Nephron progenitor cell (in vitro differentiated cells): ENCODE results near the gene RBP4.

ENCODE experiments used
- DNase-seq: peaks from one replicate; pipeline ENCODE4 v3.0.0; 2021
- H3K27ac Mint-ChIP-seq: 2 replicates; pipeline ENCODE4 v1.8.0; 2021; ENCODE audit warnings: mild to moderate bottlenecking, moderate library complexity, mixed read lengths
- H3K27me3 Mint-ChIP-seq: 2 replicates; pipeline ENCODE4 v1.8.0; 2021; ENCODE audit warnings: mild to moderate bottlenecking, low read depth, mixed read lengths; ENCODE audit not compliant: poor library complexity
- H3K36me3 Mint-ChIP-seq: 2 replicates; pipeline ENCODE4 v1.8.0; 2021; ENCODE audit warnings: low read depth, mixed read lengths
- H3K4me1 Mint-ChIP-seq: 2 replicates; pipeline ENCODE4 v1.8.0; 2021; ENCODE audit warnings: mixed read lengths
- H3K4me3 Mint-ChIP-seq: 2 replicates; pipeline ENCODE4 v1.8.0; 2021; ENCODE audit warnings: mild to moderate bottlenecking, moderate library complexity, mixed read lengths
- H3K9me3 Mint-ChIP-seq: 2 replicates; pipeline ENCODE4 v1.8.0; 2021; ENCODE audit warnings: mild to moderate bottlenecking, moderate library complexity, mixed read lengths
- CTCF ChIP-seq: fragments of 200-600 bp; sonication (generic); IDR thresholded peaks from 2 replicates; pipeline ENCODE4 v1.5.0; 2021; ENCODE audit warnings: antibody characterized with exemption

Gene RBP4

DNA sequence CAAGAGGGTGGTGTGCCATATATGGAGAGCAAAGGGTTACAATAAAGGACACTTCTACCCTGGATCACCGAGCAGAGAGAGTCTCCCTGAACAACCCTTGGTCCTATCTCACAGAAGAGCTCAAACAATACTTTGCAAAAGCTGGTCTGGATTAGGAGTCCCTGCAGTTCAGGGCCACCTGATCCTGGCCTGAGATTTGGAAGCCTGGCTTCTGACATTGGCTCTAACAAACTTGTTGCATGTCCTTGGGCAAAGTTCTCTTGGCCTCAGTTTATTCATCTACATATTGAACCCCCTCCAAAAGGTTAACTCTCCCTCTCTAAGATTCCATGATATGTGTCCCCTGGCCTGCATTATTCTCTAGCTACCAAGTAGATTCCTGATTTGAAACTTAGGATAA is 1.7 kb downstream of the RBP4 start:
- no peak overlapping the region for H3K4me3 Mint-ChIP-seq
- peaks cover 15% of the 10 kb centered on the region for H3K4me1 Mint-ChIP-seq
- TF ChIP-seq CTCF, result no peak
- no peak overlapping the region for H3K27ac Mint-ChIP-seq
- no peaks in the 10 kb centered on the region for H3K9me3 Mint-ChIP-seq
- no peaks in the 10 kb centered on the region for H3K36me3 Mint-ChIP-seq
- H3K27me3 Mint-ChIP-seq, result peaks cover 78% of the 10 kb centered on the region
- DNase-seq, result no peak

GRCh38 chr10:93598157-93598556 is 2.9 kb downstream of the RBP4 start:
- no peak overlapping the region for H3K4me3 Mint-ChIP-seq
- H3K27ac Mint-ChIP-seq, result no peak overlapping the region
- TF ChIP-seq CTCF, result no peak
- H3K9me3 Mint-ChIP-seq, result no peaks in the 10 kb centered on the region
- DNase-seq, result no peak
- peaks cover 15% of the 10 kb centered on the region for H3K4me1 Mint-ChIP-seq
- peaks cover 69% of the 10 kb centered on the region for H3K27me3 Mint-ChIP-seq
- no peaks in the 10 kb centered on the region for H3K36me3 Mint-ChIP-seq

DNA sequence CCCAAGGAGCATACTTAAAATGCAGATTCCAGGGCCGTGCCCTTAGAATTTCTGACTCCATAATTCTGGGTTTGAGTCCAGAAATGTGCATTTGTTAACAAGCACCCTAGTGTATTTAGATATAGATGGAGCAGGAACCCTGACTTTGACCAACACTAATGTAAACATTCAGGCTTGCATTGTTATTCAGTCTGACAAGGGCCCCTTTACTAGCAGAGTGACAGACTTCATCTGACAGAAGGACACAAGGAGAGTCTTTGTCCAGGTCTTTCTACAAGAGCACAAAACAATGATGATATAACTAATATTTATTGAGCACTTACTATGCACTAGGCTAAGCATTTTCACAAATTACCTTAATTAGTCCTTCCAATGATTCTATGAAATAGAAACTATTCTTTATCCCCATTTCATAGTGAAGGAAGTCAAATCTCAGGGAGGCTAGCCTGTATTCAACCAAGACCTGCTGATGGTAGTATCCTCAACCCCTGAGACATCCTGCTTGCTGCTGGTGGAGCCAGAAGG is 3.9 kb downstream of the RBP4 start:
- no peaks in the 10 kb centered on the region for H3K9me3 Mint-ChIP-seq
- H3K4me3 Mint-ChIP-seq, result no peak overlapping the region
- H3K27me3 Mint-ChIP-seq, result peaks cover 60% of the 10 kb centered on the region
- no peaks in the 10 kb centered on the region for H3K36me3 Mint-ChIP-seq
- TF ChIP-seq CTCF, result no peak
- DNase-seq, result no peak
- no peak overlapping the region for H3K27ac Mint-ChIP-seq
- peaks cover 15% of the 10 kb centered on the region for H3K4me1 Mint-ChIP-seq

DNA sequence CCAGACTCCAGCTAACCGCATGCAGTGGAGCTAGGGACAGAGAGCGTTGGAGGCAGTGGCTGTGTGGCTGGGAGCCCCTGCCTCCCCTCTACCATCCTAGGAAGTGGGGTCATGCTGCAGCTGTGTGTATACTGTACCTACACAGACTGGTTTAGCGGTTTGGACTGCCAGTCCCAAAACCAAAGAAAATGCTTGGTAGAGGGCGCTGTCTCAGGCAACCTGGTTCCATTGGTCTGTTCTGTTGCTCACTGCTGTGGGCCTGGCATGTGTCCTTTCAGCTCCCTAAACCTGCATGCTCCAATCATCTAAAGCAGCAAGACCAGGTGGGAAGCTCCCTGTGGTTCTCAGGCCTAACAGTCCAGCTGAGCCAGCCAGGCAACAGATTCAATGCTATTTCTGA is 4.5 kb downstream of the RBP4 start:
- TF ChIP-seq CTCF, result no peak
- Mint-ChIP-seq H3K27me3 (peaks cover 57% of the 10 kb centered on the region), H3K4me3 (no peak overlapping the region), H3K9me3 (no peaks in the 10 kb centered on the region), H3K4me1 (peaks cover 15% of the 10 kb centered on the region), H3K36me3 (no peaks in the 10 kb centered on the region), H3K27ac (no peak overlapping the region)
- no peak for DNase-seq

GRCh38 chr10:93595378-93596161 is 5.5 kb downstream of the RBP4 start:
- H3K36me3 Mint-ChIP-seq, result no peaks in the 10 kb centered on the region
- TF ChIP-seq CTCF, result no peak
- H3K4me1 Mint-ChIP-seq, result peaks cover 24% of the 10 kb centered on the region
- H3K9me3 Mint-ChIP-seq, result no peaks in the 10 kb centered on the region
- DNase-seq, result no peak
- no peak overlapping the region for H3K4me3 Mint-ChIP-seq
- H3K27me3 Mint-ChIP-seq, result peaks cover 49% of the 10 kb centered on the region
- H3K27ac Mint-ChIP-seq, result no peak overlapping the region

GRCh38 chr10:93594518-93594917 is 6.5 kb downstream of the RBP4 start:
- no peaks in the 10 kb centered on the region for H3K36me3 Mint-ChIP-seq
- no peak for DNase-seq
- peaks cover 38% of the 10 kb centered on the region for H3K27me3 Mint-ChIP-seq
- peak overlapping the region; percentile 3 for H3K27ac Mint-ChIP-seq
- no peak overlapping the region for H3K4me3 Mint-ChIP-seq
- peaks cover 25% of the 10 kb centered on the region for H3K4me1 Mint-ChIP-seq
- H3K9me3 Mint-ChIP-seq, result no peaks in the 10 kb centered on the region
- no peak for TF ChIP-seq CTCF
